Uterus (tissue), 2 donors: ENCODE results near the gene UBR7.

Experiments
- POLR2A ChIP-seq, 2 donors: fragments of 450-650 bp; IDR thresholded peaks; one replicate each; pipeline ENCODE4 v1.6.1; 2016; ENCODE audit warnings: antibody characterized with exemption in 2 of 2, mild to moderate bottlenecking in 1 of 2, moderate library complexity in 1 of 2
- TF ChIP-seq, protein P1 (sequence below), 4 experiments: fragments of 200-600 bp in 2 of 4; fragments of 450-650 bp in 2 of 4; sonication (generic) in 2 of 4; IDR thresholded peaks; one replicate each; pipeline ENCODE4 v1.5.1; 2016 to 2019; ENCODE audit warnings: antibody characterized with exemption in 4 of 4, mild to moderate bottlenecking in 2 of 4, moderate library complexity in 1 of 4

GRCh38 chr14:93268406-93268805 is 61.4 kb downstream of the UBR7 start:
- TF ChIP-seq, protein P1, sequence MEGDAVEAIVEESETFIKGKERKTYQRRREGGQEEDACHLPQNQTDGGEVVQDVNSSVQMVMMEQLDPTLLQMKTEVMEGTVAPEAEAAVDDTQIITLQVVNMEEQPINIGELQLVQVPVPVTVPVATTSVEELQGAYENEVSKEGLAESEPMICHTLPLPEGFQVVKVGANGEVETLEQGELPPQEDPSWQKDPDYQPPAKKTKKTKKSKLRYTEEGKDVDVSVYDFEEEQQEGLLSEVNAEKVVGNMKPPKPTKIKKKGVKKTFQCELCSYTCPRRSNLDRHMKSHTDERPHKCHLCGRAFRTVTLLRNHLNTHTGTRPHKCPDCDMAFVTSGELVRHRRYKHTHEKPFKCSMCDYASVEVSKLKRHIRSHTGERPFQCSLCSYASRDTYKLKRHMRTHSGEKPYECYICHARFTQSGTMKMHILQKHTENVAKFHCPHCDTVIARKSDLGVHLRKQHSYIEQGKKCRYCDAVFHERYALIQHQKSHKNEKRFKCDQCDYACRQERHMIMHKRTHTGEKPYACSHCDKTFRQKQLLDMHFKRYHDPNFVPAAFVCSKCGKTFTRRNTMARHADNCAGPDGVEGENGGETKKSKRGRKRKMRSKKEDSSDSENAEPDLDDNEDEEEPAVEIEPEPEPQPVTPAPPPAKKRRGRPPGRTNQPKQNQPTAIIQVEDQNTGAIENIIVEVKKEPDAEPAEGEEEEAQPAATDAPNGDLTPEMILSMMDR (IDR thresholded peaks at IDR 0.05) = no peak
- no peak for TF ChIP-seq POLR2A (IDR thresholded peaks at IDR 0.05)
